H9 (cell line): Measurements from ENCODE around the gene HIP1R. TPM values are rescaled to one million over a fixed set of nuclear protein-coding genes. Genes with fewer than 3 reads are reported as not detected.

Source experiments
- DNase-seq: peaks from one replicate; pipeline ENCODE4 v3.0.0-alpha.2; 2017
- H2AFZ ChIP-seq: one replicate; pipeline ENCODE4 v1.6.1; 2013; ENCODE audit warnings: mild to moderate bottlenecking, low read length, control low read depth, moderate library complexity
- H2AK5ac ChIP-seq: 2 replicates; pipeline ENCODE4 v1.6.1; 2013; ENCODE audit warnings: low read length, control low read depth, mixed read lengths; ENCODE audit not compliant: insufficient read length
- H2BK120ac ChIP-seq: one replicate; pipeline ENCODE4 v1.6.1; 2013; ENCODE audit warnings: low read depth, mild to moderate bottlenecking, low read length, control low read depth, inconsistent platforms; ENCODE audit not compliant: poor library complexity, severe bottlenecking
- H2BK12ac ChIP-seq: 2 replicates; pipeline ENCODE4 v1.6.1; 2013; ENCODE audit warnings: low read length, control low read depth, mixed read lengths, low read depth; ENCODE audit not compliant: insufficient read length
- H2BK15ac ChIP-seq: 2 replicates; pipeline ENCODE4 v1.6.1; 2013; ENCODE audit warnings: low read depth, low read length, control low read depth
- H2BK20ac ChIP-seq: one replicate; pipeline ENCODE4 v1.6.1; 2013; ENCODE audit warnings: low read depth, mild to moderate bottlenecking, low read length, control low read depth, inconsistent platforms; ENCODE audit not compliant: poor library complexity, severe bottlenecking
- H2BK5ac ChIP-seq: 2 replicates; pipeline ENCODE4 v1.6.1; 2013; ENCODE audit warnings: low read length, control low read depth, mixed read lengths; ENCODE audit not compliant: insufficient read length
- H3K14ac ChIP-seq: 2 replicates; pipeline ENCODE4 v1.6.1; 2013; ENCODE audit warnings: low read length, control low read depth; ENCODE audit not compliant: insufficient read depth
- H3K18ac ChIP-seq: 2 replicates; pipeline ENCODE4 v1.6.1; 2013; ENCODE audit warnings: low read depth, mild to moderate bottlenecking, mixed read lengths, low read length, control low read depth; ENCODE audit not compliant: insufficient read length
- H3K23ac ChIP-seq: 2 replicates; pipeline ENCODE4 v1.6.1; 2013; ENCODE audit warnings: low read length, control low read depth, mixed read lengths, low read depth; ENCODE audit not compliant: insufficient read length
- H3K23me2 ChIP-seq: 2 replicates; pipeline ENCODE4 v1.6.1; 2013; ENCODE audit warnings: low read depth, mild to moderate bottlenecking, mixed read lengths, low read length, control low read depth; ENCODE audit not compliant: insufficient read length, poor library complexity, severe bottlenecking
- H3K27ac ChIP-seq: 2 replicates; pipeline ENCODE4 v1.5.1; 2013; ENCODE audit warnings: low read length, control low read depth, mixed read lengths, low read depth; ENCODE audit not compliant: insufficient read length
- H3K27me3 ChIP-seq: 2 replicates; pipeline ENCODE4 v1.6.1; 2013; ENCODE audit warnings: low read length, control low read depth, inconsistent platforms; ENCODE audit not compliant: insufficient read depth
- H3K4ac ChIP-seq: 2 replicates; pipeline ENCODE4 v1.6.1; 2013; ENCODE audit warnings: low read depth, mild to moderate bottlenecking, control low read depth, inconsistent platforms, low read length, moderate library complexity
- H3K4me1 ChIP-seq: 2 replicates; pipeline ENCODE4 v1.6.1; 2013; ENCODE audit warnings: low read length, control low read depth, inconsistent platforms; ENCODE audit not compliant: insufficient read depth
- H3K4me2 ChIP-seq: 2 replicates; pipeline ENCODE4 v1.6.1; 2013; ENCODE audit warnings: low read length, control low read depth, mixed read lengths; ENCODE audit not compliant: insufficient read length, insufficient read depth
- H3K56ac ChIP-seq: 2 replicates; pipeline ENCODE4 v1.6.1; 2013; ENCODE audit warnings: low read depth, mild to moderate bottlenecking, mixed read lengths, low read length, control low read depth; ENCODE audit not compliant: insufficient read length
- H3K79me1 ChIP-seq: 2 replicates; pipeline ENCODE4 v1.6.1; 2013; ENCODE audit warnings: low read depth, mild to moderate bottlenecking, moderate library complexity, low read length, control low read depth, inconsistent platforms; ENCODE audit not compliant: insufficient read depth, poor library complexity, severe bottlenecking
- H3K79me2 ChIP-seq: 2 replicates; pipeline ENCODE4 v1.6.1; 2013; ENCODE audit warnings: low read length, control low read depth, inconsistent platforms; ENCODE audit not compliant: insufficient read depth
- H3K9ac ChIP-seq: 2 replicates; pipeline ENCODE4 v1.6.1; 2013; ENCODE audit warnings: low read length, control low read depth, mixed read lengths; ENCODE audit not compliant: insufficient read length; ENCODE audit errors: extremely low read depth
- H3K9me3 ChIP-seq: one replicate; pipeline ENCODE4 v1.6.1; 2013; ENCODE audit warnings: low read depth, low read length, inconsistent platforms; ENCODE audit not compliant: control insufficient read depth
- H3T11ph ChIP-seq: one replicate; pipeline ENCODE4 v1.6.1; 2013; ENCODE audit warnings: mild to moderate bottlenecking, low read length, control low read depth, inconsistent platforms
- H4K20me1 ChIP-seq: one replicate; pipeline ENCODE4 v1.6.1; 2013; ENCODE audit not compliant: control insufficient read depth, insufficient read length, insufficient read depth
- H4K5ac ChIP-seq: 2 replicates; pipeline ENCODE4 v1.6.1; 2013; ENCODE audit warnings: low read depth, mild to moderate bottlenecking, mixed read lengths, low read length, control low read depth; ENCODE audit not compliant: insufficient read length
- H4K8ac ChIP-seq: replicated peaks from 2 replicates; pipeline ENCODE4 v1.6.1; 2013; ENCODE audit warnings: low read length, control low read depth, mixed read lengths, low read depth; ENCODE audit not compliant: insufficient read length
- H4K91ac ChIP-seq: 2 replicates; pipeline ENCODE4 v1.6.1; 2013; ENCODE audit warnings: low read depth, mild to moderate bottlenecking, moderate library complexity, mixed read lengths, low read length, control low read depth; ENCODE audit not compliant: insufficient read length
- H3K27ac Mint-ChIP-seq, 3 experiments: 2 replicates in 2 of 3; 3 replicates in 1 of 3; pipeline ENCODE4 v1.8.0; 2020 to 2021; ENCODE audit warnings: mixed read lengths in 3 of 3, mild to moderate bottlenecking in 1 of 3, moderate library complexity in 1 of 3
- H3K27me3 Mint-ChIP-seq: 2 replicates; pipeline ENCODE4 v1.8.0; 2021; ENCODE audit warnings: low read depth, mild to moderate bottlenecking, moderate library complexity, mixed read lengths
- H3K36me3 Mint-ChIP-seq, 3 experiments: 2 replicates in 2 of 3; 3 replicates in 1 of 3; pipeline ENCODE4 v1.8.0; 2020 to 2021; ENCODE audit warnings: low read depth in 3 of 3, mixed read lengths in 3 of 3; ENCODE audit not compliant: insufficient read depth in 1 of 3
- H3K4me1 Mint-ChIP-seq, 2 experiments: 2 replicates each; pipeline ENCODE4 v1.8.0; 2020; ENCODE audit warnings: mixed read lengths in 2 of 2
- H3K4me3 Mint-ChIP-seq, 2 experiments: 2 replicates in 1 of 2; 3 replicates in 1 of 2; pipeline ENCODE4 v1.8.0; 2020 to 2021; ENCODE audit warnings: mild to moderate bottlenecking in 2 of 2, mixed read lengths in 2 of 2, moderate library complexity in 1 of 2
- H3K9me3 Mint-ChIP-seq, 2 experiments: 2 replicates in 1 of 2; 3 replicates in 1 of 2; pipeline ENCODE4 v1.8.0; 2020; ENCODE audit warnings: mild to moderate bottlenecking in 2 of 2, mixed read lengths in 2 of 2, moderate library complexity in 1 of 2
- CTCF ChIP-seq: fragments of 200-600 bp; sonication (generic); conservative IDR thresholded peaks from 3 replicates; pipeline ENCODE4 v1.8.0; 2021; ENCODE audit warnings: antibody characterized with exemption, mild to moderate bottlenecking
- WGBS: extraction: QIAGEN DNeasy Blood & Tissue Kit; methylation state at CpG from one replicate; pipeline ENCODE4 v1.1.7; 2013; ENCODE audit warnings: missing lambda C conversion rate, low lambda C conversion rate, mixed read lengths; ENCODE audit not compliant: insufficient read length; ENCODE audit errors: extremely low coverage; 5-methylcytosine and 5-hydroxymethylcytosine counted together
- total RNA-seq: library from RNA; stranded (reverse); gene quantifications from 2 replicates; pipeline ENCODE4 v1.2.1, GENCODE V29; 2021

The HIP1R gene
- total RNA-seq, 1 experiment from 2014 or later = 17.4 TPM

DNA sequence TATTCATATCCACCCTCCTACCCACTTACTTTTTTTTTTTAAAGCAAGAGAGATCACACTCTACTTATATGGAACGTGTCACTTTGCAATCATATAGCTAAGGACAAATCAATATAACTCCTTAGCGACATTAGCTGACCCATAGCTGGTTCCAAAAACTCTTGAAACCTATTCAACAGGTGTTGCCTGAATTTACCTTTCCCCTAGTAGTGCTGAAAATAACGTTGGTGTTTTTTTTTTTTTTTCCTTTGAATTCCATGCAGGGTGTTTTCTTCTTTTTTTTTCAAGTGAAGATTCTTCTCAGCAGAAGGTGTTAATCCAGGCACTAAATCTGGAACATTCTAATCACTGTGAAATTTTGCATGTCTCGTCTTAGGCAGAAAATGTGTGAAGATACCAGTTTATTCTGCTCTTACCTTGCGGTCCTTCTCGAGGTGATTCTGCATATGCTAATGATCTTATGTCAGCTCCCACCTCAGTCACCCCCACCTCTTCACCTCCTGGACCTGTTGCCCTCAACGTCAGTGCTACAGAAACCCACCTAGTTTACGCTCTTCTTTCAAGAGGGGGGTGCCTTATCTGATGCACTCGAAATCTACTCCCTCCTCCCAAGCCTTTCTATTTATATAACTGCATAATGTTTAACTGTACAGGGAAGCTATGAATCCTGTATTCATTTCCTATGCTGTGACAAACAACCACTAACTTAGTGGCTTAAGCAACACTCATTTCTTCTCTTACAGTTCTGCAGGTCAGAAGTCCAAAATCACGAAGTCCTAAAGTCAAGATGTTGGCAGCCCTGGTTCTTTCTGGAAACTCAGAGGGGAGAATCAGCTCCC lies 67.8 kb downstream of the HIP1R start:
- Histone ChIP-seq H4K5ac (no peak overlapping the region), H2BK12ac (no peak overlapping the region), H3K18ac (no peak overlapping the region), H3K79me2 (no peaks in the 10 kb centered on the region), H4K20me1 (no peaks in the 10 kb centered on the region), H2AK5ac (no peak overlapping the region), H2BK15ac (no peak overlapping the region), H3T11ph (no peak overlapping the region), H3K9me3 (no peaks in the 10 kb centered on the region), H3K56ac (no peak overlapping the region), H3K14ac (no peak overlapping the region), H3K4ac (no peak overlapping the region), H2AFZ (no peak overlapping the region), H3K4me2 (no peak overlapping the region), H3K27me3 (no peaks in the 10 kb centered on the region), H2BK5ac (no peak overlapping the region), H3K23ac (no peak overlapping the region), H4K8ac (no peak overlapping the region), H2BK120ac (no peak overlapping the region), H3K27ac (no peak overlapping the region), H3K79me1 (no peaks in the 10 kb centered on the region), H4K91ac (no peak overlapping the region), H3K9ac (no peak overlapping the region), H2BK20ac (no peak overlapping the region), H3K4me1 (0 out of 2 replicates have a peak, but pooled peaks cover 2% of the 10 kb centered on the region), H3K23me2 (no peaks in the 10 kb centered on the region)
- H3K9me3 Mint-ChIP-seq = peaks cover 2 to 3% of the 10 kb centered on the region in 2 experiments; a peak in 1 of 5 replicates
- no peak for DNase-seq
- H3K4me3 Mint-ChIP-seq = no peak overlapping the region
- H3K36me3 Mint-ChIP-seq = no peaks in the 10 kb centered on the region; a peak in 1 of 7 replicates
- H3K27me3 Mint-ChIP-seq = peaks cover 53% of the 10 kb centered on the region
- H3K27ac Mint-ChIP-seq = no peak overlapping the region
- TF ChIP-seq CTCF = no peak
- WGBS = no CpG with 5 or more reads among the region's 10 CpGs
- peaks cover 12 to 13% of the 10 kb centered on the region in 2 experiments for H3K4me1 Mint-ChIP-seq
